GM23338 (cell line): ENCODE data around the gene OR1I1. TPM values are rescaled to one million over a fixed set of nuclear protein-coding genes. Genes with fewer than 3 reads are reported as not detected.

Experiments used
- ATAC-seq: fragments of 200-7000 bp; cut with Tn5 transposase; 3 replicates; pipeline ENCODE4 v1.9.1; 2020
- DNase-seq: peaks from one replicate; pipeline ENCODE4 v3.0.0-alpha.2; 2015; ENCODE audit warnings: low spot score
- H2AFZ ChIP-seq: fragments of 200-600 bp; sonication (generic); 2 replicates; pipeline ENCODE4 v1.8.0; 2016; ENCODE audit warnings: antibody characterized with exemption, mild to moderate bottlenecking, moderate library complexity
- H3F3A ChIP-seq: fragments of 200-600 bp; sonication (generic); replicated peaks from 2 replicates; pipeline ENCODE4 v1.8.0; 2017; ENCODE audit warnings: antibody characterized with exemption, mixed run types, low read depth
- H3K27ac ChIP-seq: fragments of 200-600 bp; sonication (generic); 2 replicates; pipeline ENCODE4 v1.6.1; 2016; ENCODE audit warnings: low read depth
- H3K27me3 ChIP-seq: fragments of 200-600 bp; sonication (generic); 2 replicates; pipeline ENCODE4 v1.8.0; 2016; ENCODE audit warnings: mild to moderate bottlenecking, mixed run types, moderate library complexity; ENCODE audit not compliant: insufficient read depth
- H3K36me3 ChIP-seq: fragments of 200-600 bp; sonication (generic); 2 replicates; pipeline ENCODE4 v1.8.0; 2016; ENCODE audit warnings: mild to moderate bottlenecking; ENCODE audit not compliant: insufficient read depth
- H3K4me1 ChIP-seq: fragments of 200-600 bp; sonication (generic); 2 replicates; pipeline ENCODE4 v1.8.0; 2016; ENCODE audit warnings: mild to moderate bottlenecking, moderate library complexity; ENCODE audit not compliant: insufficient read depth
- H3K4me2 ChIP-seq: fragments of 200-600 bp; sonication (generic); 2 replicates; pipeline ENCODE4 v1.7.1; 2017; ENCODE audit warnings: mixed run types
- H3K4me3 ChIP-seq: fragments of 200-600 bp; sonication (generic); 2 replicates; pipeline ENCODE4 v1.6.1; 2016; ENCODE audit warnings: mixed run types
- H3K79me2 ChIP-seq: fragments of 200-600 bp; sonication (generic); replicated peaks from 2 replicates; pipeline ENCODE4 v1.8.0; 2017; ENCODE audit warnings: mild to moderate bottlenecking; ENCODE audit not compliant: insufficient read depth
- H3K9me2 ChIP-seq: fragments of 200-600 bp; sonication (generic); 2 replicates; pipeline ENCODE4 v1.8.0; 2017; ENCODE audit not compliant: insufficient read depth
- H4K20me1 ChIP-seq: fragments of 200-600 bp; sonication (generic); replicated peaks from 2 replicates; pipeline ENCODE4 v1.8.0; 2017; ENCODE audit warnings: mild to moderate bottlenecking; ENCODE audit not compliant: insufficient read depth
- H3K27ac Mint-ChIP-seq: 2 replicates; pipeline ENCODE4 v1.8.0; 2020; ENCODE audit warnings: inconsistent platforms, mild to moderate bottlenecking, moderate library complexity, mixed read lengths
- H3K27me3 Mint-ChIP-seq: 3 replicates; pipeline ENCODE4 v1.8.0; 2022; ENCODE audit warnings: low read depth, mild to moderate bottlenecking, moderate library complexity, mixed read lengths, inconsistent platforms; ENCODE audit not compliant: insufficient read depth, poor library complexity
- H3K36me3 Mint-ChIP-seq: 3 replicates; pipeline ENCODE4 v1.8.0; 2021; ENCODE audit warnings: low read depth, mild to moderate bottlenecking, inconsistent platforms, moderate library complexity, mixed read lengths
- H3K4me1 Mint-ChIP-seq: 3 replicates; pipeline ENCODE4 v1.8.0; 2020; ENCODE audit warnings: mild to moderate bottlenecking, inconsistent platforms, mixed read lengths
- H3K4me3 Mint-ChIP-seq: 3 replicates; pipeline ENCODE4 v1.8.0; 2021; ENCODE audit warnings: moderate library complexity, mild to moderate bottlenecking, inconsistent platforms, mixed read lengths
- H3K9me3 Mint-ChIP-seq: 3 replicates; pipeline ENCODE4 v1.8.0; 2020; ENCODE audit warnings: moderate library complexity, mild to moderate bottlenecking, inconsistent platforms, mixed read lengths
- CREB1 ChIP-seq: fragments of 250-450 bp; sonication (Bioruptor Pico); IDR thresholded peaks from 2 replicates; pipeline ENCODE4 v1.5.0; 2020; ENCODE audit warnings: low read depth, mild to moderate bottlenecking, moderate library complexity
- EZH2 ChIP-seq: fragments of 200-600 bp; sonication (generic); IDR thresholded peaks from one replicate; pipeline ENCODE4 v1.8.0; 2017; ENCODE audit warnings: antibody characterized with exemption, mild to moderate bottlenecking, low read depth; ENCODE audit not compliant: unreplicated experiment
- EZH2phosphoT487 ChIP-seq: fragments of 200-600 bp; sonication (generic); IDR thresholded peaks from one replicate; pipeline ENCODE4 v1.8.1; 2018; ENCODE audit warnings: antibody characterized with exemption; ENCODE audit not compliant: unreplicated experiment
- JUNB ChIP-seq: IDR thresholded peaks from one replicate; pipeline ENCODE4 v1.6.1; 2016; ENCODE audit warnings: antibody characterized with exemption; ENCODE audit not compliant: unreplicated experiment
- NANOG ChIP-seq: IDR thresholded peaks from 2 replicates; pipeline ENCODE4 v1.6.1; 2016; ENCODE audit warnings: antibody characterized with exemption, borderline replicate concordance
- POLR2AphosphoS5 ChIP-seq: IDR thresholded peaks from 2 replicates; pipeline ENCODE4 v1.6.1; 2016; ENCODE audit warnings: antibody characterized with exemption, low read depth
- STAT1 ChIP-seq: IDR thresholded peaks from one replicate; pipeline ENCODE4 v1.6.1; 2016; ENCODE audit warnings: antibody characterized with exemption; ENCODE audit not compliant: unreplicated experiment
- ZNF114 ChIP-seq: fragments of 250-450 bp; sonication (Bioruptor Pico); IDR thresholded peaks from 2 replicates; pipeline ENCODE4 v1.5.0; 2020; ENCODE audit warnings: mild to moderate bottlenecking, moderate library complexity
- ZNF331 ChIP-seq: fragments of 250-450 bp; sonication (Bioruptor Pico); IDR thresholded peaks from 2 replicates; pipeline ENCODE4 v1.5.0; 2020; ENCODE audit warnings: low read depth, mild to moderate bottlenecking, moderate library complexity
- long read RNA-seq: library from polyadenylated mRNA; unstranded; transcript quantifications from one replicate; pipeline ENCODE4 v2.0.0, GENCODE V29; 2020; ENCODE audit not compliant: unreplicated experiment
- polyA plus RNA-seq: library from polyadenylated mRNA; unstranded; fragments of >200 nt; fragmentation: Nextera tagmentation; extraction: Ambion mirVana; gene quantifications from 2 replicates; pipeline ENCODE4 v1.2.1, GENCODE V29; 2016
- total RNA-seq: library from RNA; depleted of rRNA; stranded (reverse); fragments of >200 nt; shearing (Covaris generic); gene quantifications from 2 replicates; pipeline ENCODE4 v1.2.3, GENCODE V29; 2014; rRNA removed
- TF ChIP-seq, protein P1 (sequence below): IDR thresholded peaks from one replicate; pipeline ENCODE4 v1.6.1; 2018; ENCODE audit warnings: antibody characterized with exemption; ENCODE audit not compliant: unreplicated experiment
- TF ChIP-seq, protein P2 (sequence below): IDR thresholded peaks from 2 replicates; pipeline ENCODE4 v1.6.1; 2016; ENCODE audit warnings: antibody characterized with exemption
- TF ChIP-seq, protein P3 (sequence below), 2 experiments: fragments of 200-600 bp in 1 of 2; sonication (generic) in 1 of 2; conservative IDR thresholded peaks; 2 replicates each; pipeline versions ENCODE4 v1.5.1 to v1.6.1; 2016 to 2017; ENCODE audit warnings: antibody characterized with exemption in 2 of 2, low read depth in 2 of 2, mild to moderate bottlenecking in 2 of 2, moderate library complexity in 1 of 2
- TF ChIP-seq, protein P4 (sequence below): fragments of 250-450 bp; sonication (Bioruptor Pico); IDR thresholded peaks from 2 replicates; pipeline ENCODE4 v1.5.0; 2020; ENCODE audit warnings: mild to moderate bottlenecking, moderate library complexity

Gene OR1I1, protein sequence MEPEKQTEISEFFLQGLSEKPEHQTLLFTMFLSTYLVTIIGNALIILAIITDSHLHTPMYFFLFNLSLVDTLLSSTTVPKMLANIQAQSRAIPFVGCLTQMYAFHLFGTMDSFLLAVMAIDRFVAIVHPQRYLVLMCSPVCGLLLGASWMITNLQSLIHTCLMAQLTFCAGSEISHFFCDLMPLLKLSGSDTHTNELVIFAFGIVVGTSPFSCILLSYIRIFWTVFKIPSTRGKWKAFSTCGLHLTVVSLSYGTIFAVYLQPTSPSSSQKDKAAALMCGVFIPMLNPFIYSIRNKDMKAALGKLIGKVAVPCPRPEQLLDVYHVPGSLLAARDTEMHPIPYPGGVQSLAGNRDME
- total RNA-seq (not detected in 2 replicates), polyA plus RNA-seq (not detected in 2 replicates)
- long read RNA-seq: 0 reads

DNA sequence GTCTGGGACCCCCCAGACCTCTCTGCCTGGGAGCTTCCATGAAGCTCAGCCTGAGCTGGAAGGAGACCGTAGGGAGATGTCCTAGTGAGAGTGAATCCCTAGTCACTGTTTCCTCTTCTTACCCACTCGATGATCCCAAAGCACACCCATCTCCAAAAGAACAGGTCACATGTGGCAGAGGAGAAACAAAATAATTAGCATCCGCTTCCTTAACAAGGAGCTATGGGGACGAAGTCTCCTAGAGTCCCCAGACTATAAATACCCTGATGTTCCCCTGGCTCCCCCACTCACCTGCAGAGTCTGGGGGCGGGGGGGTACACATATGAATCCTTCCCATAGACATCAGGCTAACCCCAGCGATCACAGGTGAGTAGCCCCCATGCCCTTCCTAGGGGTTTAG is at the start of gene OR1I1:
Gene OR1I1, plus strand, starts transcription at position 301 of the 400 bp plus-strand sequence. CDS start 4,855 bp downstream, outside the sequence.
- no peaks in the 10 kb centered on the region; the same call in 1 of the 2 replicates for H4K20me1 ChIP-seq
- H2AFZ ChIP-seq: no peak within 1 kb of the TSS
- Mint-ChIP-seq H3K4me1 (no peaks in the 10 kb centered on the region), H3K4me3 (no peak within 1 kb of the TSS; the same call in 2 of the 3 replicates), H3K27me3 (peaks cover 5% of the 10 kb centered on the region), H3K27ac (no peak within 1 kb of the TSS), H3K36me3 (no peaks in the 10 kb centered on the region), H3K9me3 (peaks cover 7% of the 10 kb centered on the region; the same call in 2 of the 3 replicates)
- no peaks in the 10 kb centered on the region for H3K9me2 ChIP-seq
- no peak within 1 kb of the TSS for H3K27ac ChIP-seq
- H3K36me3 ChIP-seq: no peaks in the 10 kb centered on the region
- no peak for DNase-seq
- H3K4me3 ChIP-seq: no peak within 1 kb of the TSS
- no peaks in the 10 kb centered on the region for H3K4me1 ChIP-seq
- ATAC-seq: no peak
- H3K27me3 ChIP-seq: no peaks in the 10 kb centered on the region
- TF ChIP-seq NANOG (no peak), JUNB (no peak), ZNF331 (CRISPR knock-in tag) (no peak), POLR2AphosphoS5 (no peak), CREB1 (CRISPR knock-in tag) (no peak), EZH2phosphoT487 (no peak), EZH2 (no peak), ZNF114 (no peak), STAT1 (no peak)
- TF ChIP-seq, protein P1, sequence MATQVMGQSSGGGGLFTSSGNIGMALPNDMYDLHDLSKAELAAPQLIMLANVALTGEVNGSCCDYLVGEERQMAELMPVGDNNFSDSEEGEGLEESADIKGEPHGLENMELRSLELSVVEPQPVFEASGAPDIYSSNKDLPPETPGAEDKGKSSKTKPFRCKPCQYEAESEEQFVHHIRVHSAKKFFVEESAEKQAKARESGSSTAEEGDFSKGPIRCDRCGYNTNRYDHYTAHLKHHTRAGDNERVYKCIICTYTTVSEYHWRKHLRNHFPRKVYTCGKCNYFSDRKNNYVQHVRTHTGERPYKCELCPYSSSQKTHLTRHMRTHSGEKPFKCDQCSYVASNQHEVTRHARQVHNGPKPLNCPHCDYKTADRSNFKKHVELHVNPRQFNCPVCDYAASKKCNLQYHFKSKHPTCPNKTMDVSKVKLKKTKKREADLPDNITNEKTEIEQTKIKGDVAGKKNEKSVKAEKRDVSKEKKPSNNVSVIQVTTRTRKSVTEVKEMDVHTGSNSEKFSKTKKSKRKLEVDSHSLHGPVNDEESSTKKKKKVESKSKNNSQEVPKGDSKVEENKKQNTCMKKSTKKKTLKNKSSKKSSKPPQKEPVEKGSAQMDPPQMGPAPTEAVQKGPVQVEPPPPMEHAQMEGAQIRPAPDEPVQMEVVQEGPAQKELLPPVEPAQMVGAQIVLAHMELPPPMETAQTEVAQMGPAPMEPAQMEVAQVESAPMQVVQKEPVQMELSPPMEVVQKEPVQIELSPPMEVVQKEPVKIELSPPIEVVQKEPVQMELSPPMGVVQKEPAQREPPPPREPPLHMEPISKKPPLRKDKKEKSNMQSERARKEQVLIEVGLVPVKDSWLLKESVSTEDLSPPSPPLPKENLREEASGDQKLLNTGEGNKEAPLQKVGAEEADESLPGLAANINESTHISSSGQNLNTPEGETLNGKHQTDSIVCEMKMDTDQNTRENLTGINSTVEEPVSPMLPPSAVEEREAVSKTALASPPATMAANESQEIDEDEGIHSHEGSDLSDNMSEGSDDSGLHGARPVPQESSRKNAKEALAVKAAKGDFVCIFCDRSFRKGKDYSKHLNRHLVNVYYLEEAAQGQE: no peak
- TF ChIP-seq, protein P2, sequence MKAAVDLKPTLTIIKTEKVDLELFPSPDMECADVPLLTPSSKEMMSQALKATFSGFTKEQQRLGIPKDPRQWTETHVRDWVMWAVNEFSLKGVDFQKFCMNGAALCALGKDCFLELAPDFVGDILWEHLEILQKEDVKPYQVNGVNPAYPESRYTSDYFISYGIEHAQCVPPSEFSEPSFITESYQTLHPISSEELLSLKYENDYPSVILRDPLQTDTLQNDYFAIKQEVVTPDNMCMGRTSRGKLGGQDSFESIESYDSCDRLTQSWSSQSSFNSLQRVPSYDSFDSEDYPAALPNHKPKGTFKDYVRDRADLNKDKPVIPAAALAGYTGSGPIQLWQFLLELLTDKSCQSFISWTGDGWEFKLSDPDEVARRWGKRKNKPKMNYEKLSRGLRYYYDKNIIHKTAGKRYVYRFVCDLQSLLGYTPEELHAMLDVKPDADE: no peak
- TF ChIP-seq, protein P3, sequence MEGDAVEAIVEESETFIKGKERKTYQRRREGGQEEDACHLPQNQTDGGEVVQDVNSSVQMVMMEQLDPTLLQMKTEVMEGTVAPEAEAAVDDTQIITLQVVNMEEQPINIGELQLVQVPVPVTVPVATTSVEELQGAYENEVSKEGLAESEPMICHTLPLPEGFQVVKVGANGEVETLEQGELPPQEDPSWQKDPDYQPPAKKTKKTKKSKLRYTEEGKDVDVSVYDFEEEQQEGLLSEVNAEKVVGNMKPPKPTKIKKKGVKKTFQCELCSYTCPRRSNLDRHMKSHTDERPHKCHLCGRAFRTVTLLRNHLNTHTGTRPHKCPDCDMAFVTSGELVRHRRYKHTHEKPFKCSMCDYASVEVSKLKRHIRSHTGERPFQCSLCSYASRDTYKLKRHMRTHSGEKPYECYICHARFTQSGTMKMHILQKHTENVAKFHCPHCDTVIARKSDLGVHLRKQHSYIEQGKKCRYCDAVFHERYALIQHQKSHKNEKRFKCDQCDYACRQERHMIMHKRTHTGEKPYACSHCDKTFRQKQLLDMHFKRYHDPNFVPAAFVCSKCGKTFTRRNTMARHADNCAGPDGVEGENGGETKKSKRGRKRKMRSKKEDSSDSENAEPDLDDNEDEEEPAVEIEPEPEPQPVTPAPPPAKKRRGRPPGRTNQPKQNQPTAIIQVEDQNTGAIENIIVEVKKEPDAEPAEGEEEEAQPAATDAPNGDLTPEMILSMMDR (conservative IDR thresholded peaks at IDR 0.05; ENCODE audit: low read depth in 2 of 2): no peak
- TF ChIP-seq, protein P4, sequence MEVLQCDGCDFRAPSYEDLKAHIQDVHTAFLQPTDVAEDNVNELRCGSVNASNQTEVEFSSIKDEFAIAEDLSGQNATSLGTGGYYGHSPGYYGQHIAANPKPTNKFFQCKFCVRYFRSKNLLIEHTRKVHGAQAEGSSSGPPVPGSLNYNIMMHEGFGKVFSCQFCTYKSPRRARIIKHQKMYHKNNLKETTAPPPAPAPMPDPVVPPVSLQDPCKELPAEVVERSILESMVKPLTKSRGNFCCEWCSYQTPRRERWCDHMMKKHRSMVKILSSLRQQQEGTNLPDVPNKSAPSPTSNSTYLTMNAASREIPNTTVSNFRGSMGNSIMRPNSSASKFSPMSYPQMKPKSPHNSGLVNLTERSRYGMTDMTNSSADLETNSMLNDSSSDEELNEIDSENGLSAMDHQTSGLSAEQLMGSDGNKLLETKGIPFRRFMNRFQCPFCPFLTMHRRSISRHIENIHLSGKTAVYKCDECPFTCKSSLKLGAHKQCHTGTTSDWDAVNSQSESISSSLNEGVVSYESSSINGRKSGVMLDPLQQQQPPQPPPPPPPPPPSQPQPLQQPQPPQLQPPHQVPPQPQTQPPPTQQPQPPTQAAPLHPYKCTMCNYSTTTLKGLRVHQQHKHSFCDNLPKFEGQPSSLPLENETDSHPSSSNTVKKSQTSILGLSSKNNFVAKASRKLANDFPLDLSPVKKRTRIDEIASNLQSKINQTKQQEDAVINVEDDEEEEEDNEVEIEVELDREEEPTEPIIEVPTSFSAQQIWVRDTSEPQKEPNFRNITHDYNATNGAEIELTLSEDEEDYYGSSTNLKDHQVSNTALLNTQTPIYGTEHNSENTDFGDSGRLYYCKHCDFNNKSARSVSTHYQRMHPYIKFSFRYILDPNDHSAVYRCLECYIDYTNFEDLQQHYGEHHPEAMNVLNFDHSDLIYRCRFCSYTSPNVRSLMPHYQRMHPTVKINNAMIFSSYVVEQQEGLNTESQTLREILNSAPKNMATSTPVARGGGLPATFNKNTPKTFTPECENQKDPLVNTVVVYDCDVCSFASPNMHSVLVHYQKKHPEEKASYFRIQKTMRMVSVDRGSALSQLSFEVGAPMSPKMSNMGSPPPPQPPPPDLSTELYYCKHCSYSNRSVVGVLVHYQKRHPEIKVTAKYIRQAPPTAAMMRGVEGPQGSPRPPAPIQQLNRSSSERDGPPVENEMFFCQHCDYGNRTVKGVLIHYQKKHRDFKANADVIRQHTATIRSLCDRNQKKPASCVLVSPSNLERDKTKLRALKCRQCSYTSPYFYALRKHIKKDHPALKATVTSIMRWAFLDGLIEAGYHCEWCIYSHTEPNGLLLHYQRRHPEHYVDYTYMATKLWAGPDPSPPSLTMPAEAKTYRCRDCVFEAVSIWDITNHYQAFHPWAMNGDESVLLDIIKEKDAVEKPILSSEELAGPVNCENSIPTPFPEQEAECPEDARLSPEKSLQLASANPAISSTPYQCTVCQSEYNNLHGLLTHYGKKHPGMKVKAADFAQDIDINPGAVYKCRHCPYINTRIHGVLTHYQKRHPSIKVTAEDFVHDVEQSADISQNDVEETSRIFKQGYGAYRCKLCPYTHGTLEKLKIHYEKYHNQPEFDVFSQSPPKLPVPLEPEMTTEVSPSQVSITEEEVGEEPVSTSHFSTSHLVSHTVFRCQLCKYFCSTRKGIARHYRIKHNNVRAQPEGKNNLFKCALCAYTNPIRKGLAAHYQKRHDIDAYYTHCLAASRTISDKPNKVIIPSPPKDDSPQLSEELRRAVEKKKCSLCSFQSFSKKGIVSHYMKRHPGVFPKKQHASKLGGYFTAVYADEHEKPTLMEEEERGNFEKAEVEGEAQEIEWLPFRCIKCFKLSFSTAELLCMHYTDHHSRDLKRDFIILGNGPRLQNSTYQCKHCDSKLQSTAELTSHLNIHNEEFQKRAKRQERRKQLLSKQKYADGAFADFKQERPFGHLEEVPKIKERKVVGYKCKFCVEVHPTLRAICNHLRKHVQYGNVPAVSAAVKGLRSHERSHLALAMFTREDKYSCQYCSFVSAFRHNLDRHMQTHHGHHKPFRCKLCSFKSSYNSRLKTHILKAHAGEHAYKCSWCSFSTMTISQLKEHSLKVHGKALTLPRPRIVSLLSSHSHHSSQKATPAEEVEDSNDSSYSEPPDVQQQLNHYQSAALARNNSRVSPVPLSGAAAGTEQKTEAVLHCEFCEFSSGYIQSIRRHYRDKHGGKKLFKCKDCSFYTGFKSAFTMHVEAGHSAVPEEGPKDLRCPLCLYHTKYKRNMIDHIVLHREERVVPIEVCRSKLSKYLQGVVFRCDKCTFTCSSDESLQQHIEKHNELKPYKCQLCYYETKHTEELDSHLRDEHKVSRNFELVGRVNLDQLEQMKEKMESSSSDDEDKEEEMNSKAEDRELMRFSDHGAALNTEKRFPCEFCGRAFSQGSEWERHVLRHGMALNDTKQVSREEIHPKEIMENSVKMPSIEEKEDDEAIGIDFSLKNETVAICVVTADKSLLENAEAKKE: no peak
- no peak within 1 kb of the TSS for H3K4me2 ChIP-seq
- no peaks in the 10 kb centered on the region for H3F3A ChIP-seq
- no peaks in the 10 kb centered on the region for H3K79me2 ChIP-seq
